ENCODE results near the gene OR4B1.

OR4B1 gene

GRCh38 chr11:48244804-48245203 lies 28.2 kb downstream of the OR4B1 start, which contains the start of gene OR4X2:
Gene OR4X2 (plus strand): TSS chr11:48245104. CDS start chr11:48245104, 0 bp downstream.
- Histone ChIP-seq H3K36me3 (no peaks in the 10 kb centered on the region), H3K4me1 (no peaks in the 10 kb centered on the region), H3K4me3 (ENCODE audit: low read depth, low read length) (no peak within 1 kb of the TSS), H3K9me3 (no peaks in the 10 kb centered on the region), H3K27me3 (no peaks in the 10 kb centered on the region)
- DNase-seq: no peak
- TF ChIP-seq, protein P1, sequence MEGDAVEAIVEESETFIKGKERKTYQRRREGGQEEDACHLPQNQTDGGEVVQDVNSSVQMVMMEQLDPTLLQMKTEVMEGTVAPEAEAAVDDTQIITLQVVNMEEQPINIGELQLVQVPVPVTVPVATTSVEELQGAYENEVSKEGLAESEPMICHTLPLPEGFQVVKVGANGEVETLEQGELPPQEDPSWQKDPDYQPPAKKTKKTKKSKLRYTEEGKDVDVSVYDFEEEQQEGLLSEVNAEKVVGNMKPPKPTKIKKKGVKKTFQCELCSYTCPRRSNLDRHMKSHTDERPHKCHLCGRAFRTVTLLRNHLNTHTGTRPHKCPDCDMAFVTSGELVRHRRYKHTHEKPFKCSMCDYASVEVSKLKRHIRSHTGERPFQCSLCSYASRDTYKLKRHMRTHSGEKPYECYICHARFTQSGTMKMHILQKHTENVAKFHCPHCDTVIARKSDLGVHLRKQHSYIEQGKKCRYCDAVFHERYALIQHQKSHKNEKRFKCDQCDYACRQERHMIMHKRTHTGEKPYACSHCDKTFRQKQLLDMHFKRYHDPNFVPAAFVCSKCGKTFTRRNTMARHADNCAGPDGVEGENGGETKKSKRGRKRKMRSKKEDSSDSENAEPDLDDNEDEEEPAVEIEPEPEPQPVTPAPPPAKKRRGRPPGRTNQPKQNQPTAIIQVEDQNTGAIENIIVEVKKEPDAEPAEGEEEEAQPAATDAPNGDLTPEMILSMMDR (IDR thresholded peaks at IDR 0.05; ENCODE audit: low read depth, low read length): no peak

DNA sequence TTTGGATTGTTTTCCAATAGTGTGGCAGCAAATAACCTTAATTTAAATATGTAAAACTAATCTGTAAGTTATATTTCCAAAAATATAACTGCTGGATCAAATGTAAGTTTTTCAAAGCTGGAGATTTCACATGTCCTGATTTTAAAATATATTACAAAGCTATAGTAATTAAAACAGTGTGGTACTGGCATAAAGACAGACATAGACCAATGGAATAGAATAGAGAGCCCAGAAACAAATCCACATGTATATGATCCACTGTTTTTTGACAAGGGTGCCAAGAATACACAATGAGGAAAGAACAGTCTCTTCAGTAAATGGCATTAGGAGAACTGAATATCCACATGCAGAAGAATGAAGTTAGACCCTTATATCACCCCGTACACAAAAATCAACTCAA lies 32.3 kb downstream of the OR4B1 start:
- Histone ChIP-seq H3K9me3 (no peaks in the 10 kb centered on the region), H3K27me3 (no peaks in the 10 kb centered on the region), H3K36me3 (no peaks in the 10 kb centered on the region), H3K4me3 (ENCODE audit: low read depth, low read length) (no peak overlapping the region), H3K4me1 (no peaks in the 10 kb centered on the region)
- no peak for DNase-seq
- TF ChIP-seq, protein P1 (IDR thresholded peaks at IDR 0.05; ENCODE audit: low read depth, low read length): no peak

DNA sequence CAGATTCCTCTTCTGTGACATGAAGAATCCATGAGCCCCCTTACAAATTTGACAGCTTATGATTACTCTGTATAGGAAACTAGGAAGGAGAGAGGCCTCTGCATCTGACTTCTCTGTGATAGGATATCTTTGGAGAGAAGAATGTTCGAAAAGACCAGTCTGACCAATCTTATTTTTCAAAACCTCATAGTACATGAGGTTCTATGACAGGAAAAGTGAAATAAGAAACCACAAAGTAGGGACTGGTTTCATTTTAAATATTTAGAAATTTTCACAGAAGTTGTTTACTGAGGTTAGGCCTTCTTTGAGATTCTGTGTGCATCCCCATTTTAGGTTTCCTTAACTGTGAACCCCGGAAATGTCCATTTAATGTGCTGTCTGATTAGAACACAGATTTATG lies 45.0 kb downstream of the OR4B1 start:
- Histone ChIP-seq H3K4me3 (ENCODE audit: low read depth, low read length) (no peak overlapping the region), H3K27me3 (no peaks in the 10 kb centered on the region), H3K4me1 (no peaks in the 10 kb centered on the region), H3K9me3 (no peaks in the 10 kb centered on the region), H3K36me3 (no peaks in the 10 kb centered on the region)
- TF ChIP-seq, protein P1 (IDR thresholded peaks at IDR 0.05; ENCODE audit: low read depth, low read length): no peak
- DNase-seq: no peak

DNA sequence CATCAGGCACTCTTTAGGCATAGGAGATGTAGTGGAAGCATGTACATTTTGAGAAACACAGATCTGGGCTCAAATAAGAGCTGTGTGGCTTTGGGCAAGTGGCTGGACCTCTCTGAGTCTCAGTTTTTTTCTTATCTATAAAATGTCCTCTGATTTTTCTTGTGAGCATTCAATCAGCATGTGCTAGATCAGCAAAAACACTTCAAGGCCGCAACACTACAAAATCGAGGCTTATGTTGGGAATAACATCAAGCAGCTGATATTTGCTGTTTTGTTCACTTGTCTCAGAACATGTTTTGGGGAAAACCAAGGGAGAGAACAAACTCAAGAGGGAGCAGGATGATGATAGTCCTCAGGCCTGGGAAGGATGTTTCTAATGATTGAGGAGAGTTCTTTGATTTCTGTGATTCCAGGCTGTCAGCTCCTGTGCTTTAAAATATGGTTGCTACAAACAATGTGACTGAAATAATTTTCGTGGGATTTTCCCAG lies 46.9 kb downstream of the OR4B1 start, which contains the start of gene OR4X1:
Gene OR4X1 (plus strand): TSS at position 439 of the 489 bp plus-strand sequence. CDS start 0 bp downstream, at position 439.
- Histone ChIP-seq H3K36me3 (no peaks in the 10 kb centered on the region), H3K27me3 (no peaks in the 10 kb centered on the region), H3K9me3 (no peaks in the 10 kb centered on the region), H3K4me3 (ENCODE audit: low read depth, low read length) (no peak within 1 kb of the TSS), H3K4me1 (no peaks in the 10 kb centered on the region)
- TF ChIP-seq, protein P1 (IDR thresholded peaks at IDR 0.05; ENCODE audit: low read depth, low read length): no peak
- DNase-seq: no peak

All from BE2C (cell line).